HepG2 (cell line): ENCODE measurements around the gene SRBD1. TPM values are rescaled to one million over a fixed set of nuclear protein-coding genes. Genes with fewer than 3 reads are reported as not detected.
A peak's percentile ranks its signal among the peaks of the same experiment; 100 is the strongest.

Experiments
- AKNA ChIP-seq: sonication (generic); formaldehyde crosslinking; IDR thresholded peaks from 2 replicates; pipeline ENCODE4 v1.4.0; 2020; ENCODE audit warnings: missing genetic modification reagents, borderline replicate concordance
- ARNT2 ChIP-seq: sonication (generic); formaldehyde crosslinking; IDR thresholded peaks from 2 replicates; pipeline ENCODE4 v1.8.0; 2022; ENCODE audit warnings: mild to moderate bottlenecking, low read depth, missing genetic modification reagents, moderate library complexity
- CAMTA2 ChIP-seq: sonication (generic); formaldehyde crosslinking; IDR thresholded peaks from 2 replicates; pipeline ENCODE4 v1.4.0; 2020; ENCODE audit warnings: mild to moderate bottlenecking, missing genetic modification reagents, borderline replicate concordance
- DRAP1 ChIP-seq: IDR thresholded peaks from 2 replicates; pipeline ENCODE4 v1.6.1; 2016; ENCODE audit warnings: missing genetic modification reagents, missing compliant biosample characterization
- GPBP1L1 ChIP-seq: sonication (generic); formaldehyde crosslinking; IDR thresholded peaks from 2 replicates; pipeline ENCODE4 v1.5.0; 2020; ENCODE audit warnings: mild to moderate bottlenecking, missing genetic modification reagents
- KLF13 ChIP-seq: sonication (generic); formaldehyde crosslinking; IDR thresholded peaks from 2 replicates; pipeline ENCODE4 v1.4.0; 2020; ENCODE audit warnings: mild to moderate bottlenecking, missing genetic modification reagents
- NR2F1 ChIP-seq, 2 experiments: fragments of 450-650 bp in 1 of 2; formaldehyde crosslinking in 1 of 2; IDR thresholded peaks; 2 replicates each; pipeline versions ENCODE4 v1.5.0 to v1.6.1; 2016 to 2020; ENCODE audit warnings: mild to moderate bottlenecking in 1 of 2, missing compliant biosample characterization in 1 of 2, missing genetic modification reagents in 1 of 2, moderate library complexity in 1 of 2
- STAT6 ChIP-seq: sonication (generic); formaldehyde crosslinking; IDR thresholded peaks from 2 replicates; pipeline ENCODE4 v1.4.0; 2020; ENCODE audit warnings: missing genetic modification reagents, mild to moderate bottlenecking, borderline replicate concordance
- TFDP1 ChIP-seq: IDR thresholded peaks from 2 replicates; pipeline ENCODE4 v1.6.1; 2016; ENCODE audit warnings: missing compliant biosample characterization, missing genetic modification reagents, borderline replicate concordance
- ZBTB7A ChIP-seq: sonication (generic); formaldehyde crosslinking; IDR thresholded peaks from 2 replicates; pipeline ENCODE4 v1.8.0; 2022; ENCODE audit warnings: mild to moderate bottlenecking, missing genetic modification reagents
- ZNF264 ChIP-seq: sonication (generic); formaldehyde crosslinking; IDR thresholded peaks from 2 replicates; pipeline ENCODE4 v1.4.0; 2020; ENCODE audit warnings: missing genetic modification reagents
- ZNF33B ChIP-seq: sonication (generic); formaldehyde crosslinking; IDR thresholded peaks from 2 replicates; pipeline ENCODE4 v1.5.1; 2020; ENCODE audit warnings: mild to moderate bottlenecking, missing genetic modification reagents
- ZNF44 ChIP-seq: sonication (generic); formaldehyde crosslinking; IDR thresholded peaks from 2 replicates; pipeline ENCODE4 v1.5.1; 2020; ENCODE audit warnings: mild to moderate bottlenecking, missing genetic modification reagents
- ZNF772 ChIP-seq: sonication (generic); formaldehyde crosslinking; IDR thresholded peaks from 2 replicates; pipeline ENCODE4 v1.5.0; 2020; ENCODE audit warnings: mild to moderate bottlenecking, missing genetic modification reagents
- ZUFSP ChIP-seq: sonication (generic); formaldehyde crosslinking; IDR thresholded peaks from 2 replicates; pipeline ENCODE4 v1.9.0; 2021; ENCODE audit warnings: missing genetic modification reagents, mild to moderate bottlenecking, borderline replicate concordance
- polyA plus RNA-seq, 8 experiments: library from polyadenylated mRNA; depleted of rRNA in 3 of 8; stranded (reverse) in 7 of 8; unstranded in 1 of 8; fragments of >200 nt; fragmentation: Illumina TruSeq in 4 of 8; extraction: Trizol in 4 of 8; gene quantifications; 2 replicates each; pipeline versions ENCODE4 v1.2.1 to v1.2.3, GENCODE V29; 2011 to 2016; ENCODE audit warnings: low read depth in 4 of 8, missing spikeins in 1 of 8, mixed read lengths in 1 of 8; ENCODE audit not compliant: insufficient read depth in 1 of 8
- total RNA-seq, 5 experiments: library from RNA; depleted of rRNA; stranded (reverse); fragments of >200 nt; fragmentation: Illumina TruSeq; extraction: Trizol; gene quantifications; 2 replicates each; pipeline ENCODE4 v1.2.3, GENCODE V29; 2016; ENCODE audit warnings: low read depth in 1 of 5

SRBD1 gene
- total and polyA plus RNA-seq, 2 of the 13 experiments (the other 11 are each of a cell fraction or from before 2014, with no cell fraction given), result 3.2 to 23.9 TPM

- TF ChIP-seq DRAP1 (peak; percentile 58), ZNF44 (no peak), GPBP1L1 (CRISPR knock-in tag) (no peak), ARNT2 (CRISPR knock-in tag) (peak; percentile 59; the same call in 1 of the 2 replicates), ZBTB7A (CRISPR knock-in tag) (no peak), ZNF33B (no peak), ZNF264 (CRISPR knock-in tag) (0 out of 2 replicates have a peak, but pooled peaks have one; percentile 48), STAT6 (CRISPR knock-in tag) (0 out of 2 replicates have a peak, but pooled peaks have one; percentile 67), KLF13 (CRISPR knock-in tag) (no peak), AKNA (CRISPR knock-in tag) (no peak), NR2F1 (CRISPR knock-in tag; IDR thresholded peaks at IDR 0.05) (no peak), ZNF772 (0 out of 2 replicates have a peak, but pooled peaks have one; percentile 36), CAMTA2 (no peak), TFDP1 (CRISPR knock-in tag) (peak; percentile 93), ZUFSP (no peak)
Observed at GRCh38 chr2:45611020-45611859, at the start of gene SRBD1 (continued).
